GM21576 (cell line): ENCODE results near the gene CAVIN3.
"Not testable (repeated sequence)": the region's sequence is repeated elsewhere in the genome, so short reads cannot be mapped to it uniquely, and the experiment has no call there.

Experiments used
- ATAC-seq: cut with Tn5 transposase; IDR thresholded peaks from one replicate; pipeline ENCODE4 v1.9.1; 2021; ENCODE audit warnings: mild to moderate bottlenecking, moderate library complexity; ENCODE audit not compliant: unreplicated experiment

Gene CAVIN3

GRCh38 chr11:6326985-6327384 lies 6.7 kb upstream of the CAVIN3 start:
- no peak for ATAC-seq

- ATAC-seq, result no peak
These were observed 6.0 kb upstream of the CAVIN3 start for GRCh38 chr11:6326303-6326702.

DNA sequence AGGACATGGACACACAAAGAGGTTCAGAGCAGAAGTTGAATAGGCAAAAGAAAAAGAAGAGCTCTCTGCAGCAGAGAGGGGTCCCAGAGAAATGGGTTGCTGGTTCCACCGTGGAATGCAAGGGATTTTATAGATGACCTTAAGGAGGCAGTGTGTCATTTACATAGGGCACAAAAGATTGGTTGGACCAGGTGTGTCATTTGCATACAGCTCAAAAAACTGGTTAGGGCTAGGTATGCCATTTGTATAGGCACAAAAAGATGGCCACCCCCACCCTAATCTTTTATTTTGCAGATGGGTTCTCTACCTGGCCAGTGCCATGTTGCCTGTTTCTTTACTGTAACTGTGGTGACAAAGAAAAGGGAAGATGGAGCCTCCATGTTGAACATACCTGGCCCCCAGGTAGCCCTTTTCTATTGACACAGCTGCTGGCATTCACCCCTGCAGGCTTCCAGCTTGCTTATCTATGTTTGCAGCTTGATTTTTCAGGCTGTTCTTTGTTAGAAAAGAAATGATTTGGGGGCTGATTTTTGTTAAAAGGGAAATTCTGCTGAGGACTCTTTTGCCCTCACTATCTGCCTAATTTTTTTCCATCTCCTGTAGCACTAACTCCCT lies 3.1 kb upstream of the CAVIN3 start:
- ATAC-seq, result no peak

- no peak for ATAC-seq
These were observed 1.7 kb upstream of the CAVIN3 start for GRCh38 chr11:6321961-6322362.

- no peak for ATAC-seq
These were observed 1.1 kb upstream of the CAVIN3 start for GRCh38 chr11:6321356-6321755.

- ATAC-seq, result peak; percentile 35
These were observed 444 bp downstream of the CAVIN3 start for GRCh38 chr11:6319704-6320410.

GRCh38 chr11:6319001-6319703 lies 1.1 kb downstream of the CAVIN3 start:
- ATAC-seq, result no peak

DNA sequence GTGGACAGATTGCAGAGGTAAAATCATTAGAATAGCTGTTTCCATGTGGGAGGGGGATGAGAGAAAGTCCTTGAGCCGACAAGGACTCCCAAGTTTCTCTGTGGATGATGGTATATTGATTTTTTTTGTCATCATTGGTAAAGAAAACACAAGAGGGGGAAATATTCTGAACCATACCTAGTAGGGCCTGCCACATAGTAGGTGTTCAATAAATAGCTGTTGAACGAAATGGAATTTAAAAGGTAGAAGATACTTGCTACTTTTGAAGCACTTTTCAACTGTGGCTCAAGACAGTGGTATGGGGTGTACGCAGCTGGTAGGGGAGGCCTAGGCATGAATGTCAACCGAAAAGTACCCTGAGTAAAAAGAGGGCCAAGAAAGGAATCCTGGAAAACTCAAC lies 2.1 kb downstream of the CAVIN3 start:
- no peak for ATAC-seq

DNA sequence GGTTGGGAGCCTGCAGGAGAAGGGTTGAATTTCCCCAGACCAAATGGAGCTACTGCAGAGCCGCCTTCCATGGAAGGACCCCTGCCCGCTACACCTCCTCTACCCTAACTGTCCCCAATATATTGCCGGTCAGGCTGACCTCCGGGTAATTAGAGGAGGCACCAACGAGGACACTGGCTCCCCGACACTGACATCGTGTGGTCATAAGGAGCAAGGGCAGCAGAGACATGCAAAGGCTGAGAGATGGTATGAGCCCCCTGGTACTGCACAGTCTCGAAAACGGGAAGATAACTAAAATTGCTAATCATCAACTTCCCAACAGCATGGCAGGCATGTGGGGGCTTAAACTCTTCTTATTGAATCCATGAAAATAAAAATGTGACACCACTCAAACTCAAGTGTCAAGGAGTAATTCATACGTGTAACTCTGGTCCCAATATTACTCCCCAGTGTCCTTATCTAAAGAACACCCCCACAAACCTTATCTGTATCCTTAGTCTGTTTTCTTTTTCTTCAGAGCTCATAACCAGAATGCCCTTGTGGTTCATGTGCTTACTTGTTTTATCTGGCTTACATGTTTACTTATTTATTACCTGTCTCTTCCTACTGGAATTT lies 4.4 kb downstream of the CAVIN3 start:
- peak; percentile 74 for ATAC-seq

GRCh38 chr11:6312106-6312505 lies 8.2 kb downstream of the CAVIN3 start:
- ATAC-seq, result no peak

GRCh38 chr11:6307876-6308275 lies 12.4 kb downstream of the CAVIN3 start:
- no peak for ATAC-seq

DNA sequence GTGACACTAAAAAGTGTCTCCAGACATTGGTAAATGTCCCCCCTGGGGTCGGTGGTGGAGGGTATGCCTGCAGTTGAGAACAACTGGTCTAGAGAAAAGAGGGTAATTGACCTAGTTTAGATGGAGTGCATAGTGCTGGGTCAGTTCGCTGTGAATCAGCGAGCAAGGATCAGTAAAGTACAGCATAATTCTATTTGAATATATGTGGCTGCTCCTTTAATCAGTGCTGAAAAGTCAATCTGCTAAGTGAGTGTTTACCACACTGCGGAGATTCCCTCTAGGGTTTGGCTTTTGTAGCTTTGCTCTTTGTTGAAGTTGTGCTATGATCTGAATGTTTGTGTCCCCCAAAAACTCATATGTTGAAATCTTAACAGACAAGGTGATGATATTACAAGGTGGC lies 15.0 kb downstream of the CAVIN3 start:
- no peak for ATAC-seq

GRCh38 chr11:6303661-6304060 lies 16.6 kb downstream of the CAVIN3 start:
- no peak for ATAC-seq

DNA sequence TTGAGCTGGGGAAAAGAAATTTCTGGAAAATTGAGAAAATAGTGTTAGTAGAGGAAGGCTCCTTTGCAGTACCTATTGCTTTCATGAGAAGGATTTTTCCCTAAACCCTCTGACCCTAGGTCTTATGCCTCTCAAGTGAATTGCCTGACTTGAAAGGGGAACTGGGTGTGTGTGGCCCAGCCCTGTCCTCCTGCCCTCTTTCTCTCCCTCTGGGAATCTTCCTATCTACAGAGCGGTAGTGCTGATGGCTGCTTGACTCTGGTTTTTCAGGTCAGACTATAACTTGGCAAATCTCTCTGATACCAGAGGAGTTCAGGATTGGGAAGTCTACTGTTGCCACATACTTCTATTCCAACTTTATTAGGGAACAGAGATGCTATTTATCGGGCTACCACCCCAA lies 19.2 kb downstream of the CAVIN3 start:
- no peak for ATAC-seq

DNA sequence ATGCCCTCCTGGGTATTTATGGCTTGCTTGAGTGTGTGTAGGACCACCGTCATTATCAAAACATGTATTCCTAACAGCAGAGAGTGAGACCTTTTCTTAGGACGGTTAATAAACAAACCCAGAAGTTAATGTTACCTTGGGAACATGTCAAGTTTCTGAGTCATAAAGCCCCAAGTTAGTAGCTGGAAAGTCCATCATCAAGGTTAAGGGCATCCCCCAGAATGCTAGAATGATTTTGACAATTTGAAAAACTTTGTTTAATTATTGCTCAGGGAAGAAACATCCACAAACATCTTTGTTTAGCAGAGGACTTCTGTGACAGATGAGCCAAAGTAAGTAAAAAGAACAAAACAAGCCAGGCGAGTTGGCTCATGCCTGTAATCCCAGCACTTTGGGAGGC lies 20.0 kb downstream of the CAVIN3 start:
- no peak for ATAC-seq

GRCh38 chr11:6298605-6299004 lies 21.7 kb downstream of the CAVIN3 start:
- ATAC-seq, result peak; percentile 79

- ATAC-seq, result no peak
These were observed 22.5 kb downstream of the CAVIN3 start for GRCh38 chr11:6297831-6298230.

GRCh38 chr11:6285019-6285418 lies 35.3 kb downstream of the CAVIN3 start:
- no peak for ATAC-seq

DNA sequence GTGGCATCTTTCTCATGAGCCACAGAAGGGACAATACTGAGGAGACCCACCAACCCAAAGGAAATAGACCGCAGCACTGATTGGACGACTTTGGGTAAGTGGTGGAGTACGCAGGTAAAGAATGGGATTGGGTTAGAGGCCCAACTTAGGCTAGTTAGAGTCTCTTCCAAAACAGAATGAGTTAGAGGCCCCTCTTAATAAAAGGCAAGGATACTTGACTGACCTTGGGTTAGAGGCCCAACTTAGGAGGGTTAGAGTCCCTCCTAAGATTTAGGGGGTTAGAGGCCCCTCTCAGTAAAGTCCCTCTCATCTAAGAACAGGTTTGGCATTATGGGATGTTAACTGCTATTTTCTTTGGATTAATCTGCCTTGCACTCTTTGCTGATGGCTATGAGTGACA lies 36.1 kb downstream of the CAVIN3 start:
- ATAC-seq, result no peak

- no peak for ATAC-seq
These were observed 36.8 kb downstream of the CAVIN3 start for GRCh38 chr11:6283453-6284023.

DNA sequence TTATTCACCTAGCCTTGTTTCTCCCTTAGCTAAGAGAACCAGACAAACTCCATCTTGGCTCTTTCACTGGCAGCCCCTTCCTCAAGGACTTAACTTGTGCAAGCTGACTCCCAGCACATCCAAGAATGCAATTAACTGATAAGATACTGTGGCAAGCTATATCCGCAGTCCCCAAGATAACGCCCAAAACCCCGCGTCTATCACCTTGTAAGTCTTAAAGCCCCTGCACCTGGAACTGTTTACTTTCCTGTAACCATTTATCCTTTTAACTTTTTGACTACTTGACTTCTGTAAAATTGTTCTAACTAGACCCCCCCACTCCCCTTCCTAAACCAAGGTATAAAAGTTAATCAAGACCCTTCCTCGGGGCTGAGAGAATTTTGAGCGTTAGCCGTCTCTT lies 39.5 kb downstream of the CAVIN3 start:
- ATAC-seq, result not testable (repeated sequence)
